Suppressor macrophage (primary cell): Measurements from ENCODE around the gene NUP214.
"Not testable (repeated sequence)": the region's sequence is repeated elsewhere in the genome, so short reads cannot be mapped to it uniquely, and the experiment has no call there.

Source experiments
- DNase-seq, 4 experiments: peaks; one replicate each; pipeline ENCODE4 v3.0.0-alpha.2; 2020 to 2022

Gene NUP214

GRCh38 chr9:131096269-131097125, 28.9 kb upstream of the NUP214 start, which contains the start of gene AIF1L:
Gene AIF1L (plus strand): TSS chr9:131096531. CDS start chr9:131096630, 99 bp downstream.
- peak in 2 of 4 experiments; percentile 20 to 45 for DNase-seq

DNA sequence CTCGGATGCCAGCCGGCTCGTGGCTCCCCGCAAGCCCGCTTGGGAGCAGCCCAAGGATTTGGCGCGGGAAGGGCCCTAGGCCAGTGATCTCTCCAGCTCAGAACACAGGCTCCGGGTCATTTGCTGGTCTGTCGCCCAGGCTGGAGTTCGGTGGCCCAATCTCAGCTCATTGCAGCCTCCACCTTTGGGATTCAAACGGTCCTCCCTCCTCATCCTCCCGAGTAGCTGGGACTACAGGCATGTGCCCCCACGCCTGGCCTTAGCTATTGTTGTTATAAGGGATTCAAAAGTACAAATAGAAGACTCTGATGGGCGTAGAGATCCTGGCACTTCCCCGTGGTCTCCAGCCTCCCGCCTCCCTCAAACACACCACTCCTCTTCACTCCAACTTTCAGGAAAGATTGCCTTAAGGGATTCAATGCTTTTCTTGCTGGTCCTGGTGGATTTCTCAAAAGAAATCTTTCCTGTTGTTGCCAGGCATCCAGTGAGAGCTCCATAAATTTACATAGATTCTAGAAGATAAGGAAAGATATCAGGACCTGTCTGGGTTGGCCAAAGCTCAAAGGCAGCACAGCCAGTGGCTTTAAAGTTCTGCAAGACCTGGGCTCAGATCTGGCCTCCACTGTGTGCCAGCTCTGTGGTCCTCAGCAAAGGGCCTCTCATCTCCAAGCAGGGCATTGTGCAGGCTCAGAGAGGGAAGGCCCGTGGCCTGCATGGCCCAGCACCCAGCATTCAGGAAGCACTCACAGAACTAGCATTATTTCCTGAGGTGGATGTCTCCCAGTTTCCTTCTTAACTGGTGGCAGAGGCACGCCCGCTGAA, 28.0 kb upstream of the NUP214 start:
- no peak for DNase-seq

- no peak for DNase-seq
Observed at GRCh38 chr9:131097948-131098278, 27.5 kb upstream of the NUP214 start.

- no peak for DNase-seq
Observed at GRCh38 chr9:131098391-131099101, 26.8 kb upstream of the NUP214 start.

DNA sequence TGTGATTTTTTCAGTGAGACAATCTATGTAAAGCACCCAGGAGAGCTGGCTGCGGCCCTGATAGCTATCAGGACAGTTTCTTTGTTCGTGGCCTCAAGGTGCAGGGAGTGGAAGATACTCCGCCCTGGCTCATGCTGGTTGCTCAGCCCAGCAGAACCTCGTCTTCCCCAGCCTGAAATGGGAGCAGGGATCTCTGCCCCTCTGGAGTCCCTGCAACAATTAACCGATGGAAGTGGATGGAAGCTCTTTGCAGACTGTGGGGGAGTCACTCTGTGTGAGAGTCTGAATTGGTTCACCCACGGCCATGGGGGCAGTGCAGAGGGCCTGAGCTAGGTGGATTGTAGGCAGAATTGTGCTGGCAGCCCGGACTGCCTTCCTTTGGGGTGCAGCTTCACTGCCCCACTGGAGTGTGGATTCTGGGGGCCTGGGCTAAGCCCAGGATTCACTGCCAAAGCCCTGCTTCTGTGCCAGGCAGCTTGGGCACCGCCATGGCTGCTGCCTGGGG, 26.2 kb upstream of the NUP214 start:
- DNase-seq, result no peak

GRCh38 chr9:131099845-131100244, 25.5 kb upstream of the NUP214 start:
- DNase-seq, result not testable (repeated sequence)

GRCh38 chr9:131100445-131100844, 24.9 kb upstream of the NUP214 start:
- no peak for DNase-seq

GRCh38 chr9:131101207-131101964, 24.0 kb upstream of the NUP214 start:
- DNase-seq, result no peak

DNA sequence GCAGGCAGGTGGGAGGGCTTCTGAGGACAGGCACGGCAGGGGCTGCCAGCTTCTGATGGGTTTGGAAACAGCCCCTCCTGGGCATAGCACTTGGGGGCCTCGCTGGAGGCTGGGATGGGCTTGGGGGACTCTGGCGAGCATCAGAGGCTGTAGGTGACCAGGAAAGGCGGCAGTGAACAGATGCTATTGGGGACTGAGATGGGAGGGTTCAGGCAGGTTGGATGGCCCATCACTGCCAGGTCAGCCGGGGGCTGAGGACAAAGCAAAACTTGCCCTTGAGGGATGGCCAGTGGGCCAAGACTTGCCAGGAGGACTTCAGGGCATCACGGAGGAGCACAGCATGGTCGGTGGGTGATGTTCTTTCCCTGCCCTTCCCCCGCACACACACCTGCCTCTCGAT, 22.4 kb upstream of the NUP214 start:
- DNase-seq, result no peak

DNA sequence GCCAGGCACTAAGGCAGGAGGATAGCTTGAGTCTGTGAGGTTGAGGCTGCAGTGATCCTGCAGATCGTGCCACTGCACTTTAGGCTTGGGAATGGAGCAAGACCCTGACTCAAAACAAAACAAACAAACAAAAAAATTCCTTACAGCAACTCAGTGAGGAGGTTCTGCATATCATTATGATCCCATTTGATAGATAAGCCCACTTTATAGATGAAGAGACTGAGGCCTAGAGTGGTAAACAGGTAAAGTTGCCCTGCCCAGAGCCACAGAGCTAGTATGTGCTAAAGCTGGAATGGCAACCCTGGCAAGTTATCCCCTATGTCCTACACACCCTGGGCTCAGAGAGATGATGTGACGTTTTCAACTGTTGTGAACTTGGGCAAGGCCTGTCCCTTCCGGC, 21.9 kb upstream of the NUP214 start:
- DNase-seq, result no peak

DNA sequence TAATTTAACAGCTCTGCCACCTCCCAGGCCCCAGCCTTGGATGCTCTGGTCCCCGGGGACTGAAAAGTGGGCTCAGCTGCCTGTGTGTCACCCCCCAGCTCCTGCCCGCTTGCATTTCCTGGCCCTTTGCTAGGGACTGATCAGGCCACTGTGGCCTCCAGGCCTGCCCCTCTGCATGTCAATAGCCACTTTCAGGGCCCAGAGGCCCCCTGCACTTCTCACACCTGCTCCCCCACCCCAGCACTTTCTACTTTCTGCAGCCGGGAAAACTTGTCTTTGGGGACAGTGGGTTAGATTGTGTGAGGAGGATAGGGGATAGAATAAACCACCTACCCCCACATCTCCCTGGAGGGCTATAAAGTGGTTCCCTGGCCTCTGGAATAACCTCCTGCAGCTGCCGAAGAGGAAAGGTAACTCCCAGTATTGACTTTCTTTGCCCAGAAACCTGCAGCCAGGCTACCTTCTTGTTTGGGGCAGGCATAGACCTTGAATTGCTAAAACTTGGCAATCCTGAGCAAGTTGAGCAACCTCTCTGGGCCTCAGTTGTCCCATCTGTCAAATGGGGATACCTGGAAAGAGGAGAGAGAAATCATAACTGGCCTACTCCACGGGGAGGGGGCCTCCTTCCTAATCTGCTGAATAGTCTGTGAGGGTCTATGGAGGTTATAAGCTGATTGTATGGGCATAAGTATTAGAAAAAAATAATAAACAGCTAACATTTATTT, 21.2 kb upstream of the NUP214 start:
- DNase-seq, result no peak

DNA sequence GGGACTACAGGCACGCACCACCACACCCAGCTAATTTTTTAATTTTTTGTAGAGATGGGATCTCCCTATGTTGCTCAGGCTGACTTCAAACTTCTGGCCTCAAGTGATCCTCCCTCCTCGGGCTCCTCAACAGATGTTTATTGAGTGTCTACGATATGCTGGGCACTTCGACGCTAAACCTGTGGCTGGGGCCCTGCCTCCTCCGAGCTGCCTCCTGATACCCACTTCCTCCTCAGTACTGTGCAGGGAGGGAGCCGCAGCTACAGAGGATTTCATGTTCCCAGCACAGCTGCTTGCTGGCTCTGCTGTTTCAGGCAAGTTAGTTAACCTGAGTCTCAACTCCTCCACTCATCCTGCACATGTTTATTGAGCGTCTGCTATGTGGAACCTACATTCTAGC, 19.4 kb upstream of the NUP214 start:
- DNase-seq, result no peak

- DNase-seq, result no peak
Observed at GRCh38 chr9:131107760-131108159, 17.6 kb upstream of the NUP214 start.

GRCh38 chr9:131111186-131111853, 14.1 kb upstream of the NUP214 start:
- no peak for DNase-seq

GRCh38 chr9:131111854-131112311, 13.5 kb upstream of the NUP214 start:
- DNase-seq, result no peak

- no peak for DNase-seq
Observed at GRCh38 chr9:131112374-131113154, 12.8 kb upstream of the NUP214 start.

- no peak for DNase-seq
Observed at GRCh38 chr9:131113655-131114054, 11.7 kb upstream of the NUP214 start.

- DNase-seq, result no peak
Observed at GRCh38 chr9:131114084-131114535, 11.3 kb upstream of the NUP214 start.

- DNase-seq, result not testable (repeated sequence)
Observed at GRCh38 chr9:131115360-131115742, 10.0 kb upstream of the NUP214 start.
